ENCODE results near the gene C8B. TPM values are rescaled to one million over a fixed set of nuclear protein-coding genes. Genes with fewer than 3 reads are reported as not detected.

C8B gene
- total RNA-seq, 2 experiments from 2014 or later = not detected

Other genes starting within 250 kb of the C8B start
- not detected for gene FYB2, start 146.6 kb downstream of the C8B start, total RNA-seq
- not detected for gene C8A, start 111.2 kb downstream of the C8B start, total RNA-seq

All from activated CD8-positive, alpha-beta T cell treated with anti-CD3 and anti-CD28 coated beads, Interleukin-2, amount 10 ng/mL, durations not matched to agents 7 days and 5 days (primary cell).